Measurements from ENCODE around the gene HNRNPA1. TPM values are rescaled to one million over a fixed set of nuclear protein-coding genes. Genes with fewer than 3 reads are reported as not detected.

HNRNPA1 gene
- total RNA-seq, 2 experiments from 2014 or later: 1,232 to 1,373 TPM

GRCh38 chr12:54258201-54258681 is 22.3 kb upstream of the HNRNPA1 start:
- ATAC-seq: no peak
- no peaks in the 10 kb centered on the region for H3K9me3 Mint-ChIP-seq (ENCODE audit: low read depth)
- no peak overlapping the region for H3K4me3 Mint-ChIP-seq
- DNase-seq: no peak
- no peak overlapping the region for H3K27ac Mint-ChIP-seq
- CTCF ChIA-PET: interaction anchor here (0.7 to 1.6 kb wide), 3 partner anchors 9 to 110 kb away, joined by 3 to 4 read pairs (median 3); no protein-coding TSS in a partner anchor
- H3K36me3 Mint-ChIP-seq: peaks cover 28% of the 10 kb centered on the region
- peaks cover 23% of the 10 kb centered on the region for H3K4me1 Mint-ChIP-seq
- H3K27me3 Mint-ChIP-seq: no peaks in the 10 kb centered on the region

DNA sequence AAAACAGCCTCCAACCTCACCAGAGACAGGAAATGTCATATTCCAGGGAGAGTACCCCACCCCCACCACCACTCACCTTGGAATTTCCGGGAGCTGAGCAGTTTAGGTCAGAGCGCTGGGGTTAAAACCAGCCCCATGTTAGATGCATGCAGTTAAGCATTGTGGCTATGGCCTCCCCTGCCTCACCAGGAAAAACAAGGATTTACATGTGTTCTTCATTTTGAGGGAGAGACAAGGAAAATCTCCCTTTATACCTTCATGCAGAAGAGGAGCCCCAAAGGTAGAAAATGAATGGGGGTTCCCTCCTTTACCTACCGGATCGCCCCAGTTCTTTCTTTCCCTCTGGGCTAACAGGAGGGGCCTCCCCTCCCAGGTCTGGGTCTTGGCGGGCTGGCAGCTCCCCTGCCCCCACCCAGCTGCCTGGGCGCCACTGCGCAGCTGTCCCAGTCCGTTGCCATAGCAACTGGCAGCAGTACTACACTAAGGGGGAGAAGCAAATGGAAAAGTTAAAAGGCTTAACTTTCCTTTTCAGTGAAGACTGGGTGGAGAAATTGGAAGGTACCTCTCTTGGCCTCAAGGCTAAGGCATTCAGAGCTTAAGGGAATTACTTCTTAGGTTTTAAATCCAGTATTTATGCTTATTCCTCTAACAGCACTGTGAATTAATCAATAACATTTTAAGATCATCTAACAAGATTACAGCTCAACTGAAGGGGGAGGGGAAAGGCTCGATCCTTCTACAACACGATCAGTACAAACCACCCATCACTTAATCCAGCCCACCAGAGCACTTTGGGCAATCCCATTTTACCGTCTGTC is 21.1 kb upstream of the HNRNPA1 start:
- CTCF ChIA-PET: interaction anchor here (1.2 to 2.2 kb wide), 5 partner anchors 8 to 109 kb away, joined by 3 to 10 read pairs (median 3); no protein-coding TSS in a partner anchor
- no peak overlapping the region for H3K4me3 Mint-ChIP-seq
- H3K4me1 Mint-ChIP-seq: peaks cover 26% of the 10 kb centered on the region

GRCh38 chr12:54261815-54262402 is 18.6 kb upstream of the HNRNPA1 start:
- Mint-ChIP-seq H3K4me1 (peaks cover 31% of the 10 kb centered on the region), H3K9me3 (ENCODE audit: low read depth) (no peaks in the 10 kb centered on the region), H3K36me3 (peaks cover 19% of the 10 kb centered on the region), H3K4me3 (no peak overlapping the region), H3K27ac (no peak overlapping the region), H3K27me3 (no peaks in the 10 kb centered on the region)
- ATAC-seq (no peak), DNase-seq (no peak)
- CTCF ChIA-PET: interaction anchor here (1.0 kb wide), 1 partner anchor 10 kb away, joined by 3 read pairs; no protein-coding TSS in a partner anchor

More for the DNA sequence above, 21.1 kb upstream of the HNRNPA1 start:
- Mint-ChIP-seq H3K9me3 (ENCODE audit: low read depth) (no peaks in the 10 kb centered on the region), H3K36me3 (peaks cover 30% of the 10 kb centered on the region), H3K27me3 (no peaks in the 10 kb centered on the region), H3K27ac (no peak overlapping the region)
- ATAC-seq (peak; percentile 70), DNase-seq (no peak)

- H3K4me3 Mint-ChIP-seq: no peak overlapping the region
- CTCF ChIA-PET: interaction anchor here (1.0 to 1.1 kb wide), 2 partner anchors 10 to 108 kb away, joined by 3 to 4 read pairs; no protein-coding TSS in a partner anchor
- H3K27me3 Mint-ChIP-seq: no peaks in the 10 kb centered on the region
- no peaks in the 10 kb centered on the region for H3K9me3 Mint-ChIP-seq (ENCODE audit: low read depth)
- H3K27ac Mint-ChIP-seq: no peak overlapping the region
- peaks cover 32% of the 10 kb centered on the region for H3K4me1 Mint-ChIP-seq
- ATAC-seq (no peak), DNase-seq (no peak)
- peaks cover 16% of the 10 kb centered on the region for H3K36me3 Mint-ChIP-seq
Observed at GRCh38 chr12:54262403-54262925, 18.1 kb upstream of the HNRNPA1 start.

- H3K4me1 Mint-ChIP-seq: peaks cover 23% of the 10 kb centered on the region
- H3K27me3 Mint-ChIP-seq: no peaks in the 10 kb centered on the region
- no peak overlapping the region for H3K4me3 Mint-ChIP-seq
- CTCF ChIA-PET: interaction anchor here (0.7 to 5.5 kb wide), 10 partner anchors 11 to 71 kb away, joined by 3 to 27 read pairs (median 4); partner anchors contain the start of genes CBX5 and HNRNPA1
- peaks cover 15% of the 10 kb centered on the region for H3K36me3 Mint-ChIP-seq
- ATAC-seq (no peak), DNase-seq (no peak)
- no peak overlapping the region for H3K27ac Mint-ChIP-seq
- no peaks in the 10 kb centered on the region for H3K9me3 Mint-ChIP-seq (ENCODE audit: low read depth)
Observed at GRCh38 chr12:54265364-54265812, 15.1 kb upstream of the HNRNPA1 start.

DNA sequence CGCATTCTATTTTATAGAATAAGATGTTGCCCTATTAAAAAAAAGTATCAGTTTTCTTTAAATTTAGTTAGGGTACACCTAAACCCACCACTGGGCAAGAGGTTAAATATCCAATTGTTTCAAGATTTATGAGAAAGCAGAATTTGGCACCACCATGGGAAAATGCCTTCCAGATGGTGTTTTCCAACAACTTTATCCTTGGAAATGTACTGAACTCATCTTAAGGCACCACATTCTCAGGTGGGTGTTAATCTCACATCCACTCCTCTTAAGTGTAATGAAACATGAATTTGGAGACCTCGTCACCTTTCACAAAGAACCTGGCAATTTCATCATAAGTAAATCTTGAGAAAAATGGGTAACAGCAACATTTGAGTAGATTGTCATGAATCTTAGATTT is 13.7 kb upstream of the HNRNPA1 start:
- H3K36me3 Mint-ChIP-seq: peaks cover 20% of the 10 kb centered on the region
- ATAC-seq (no peak), DNase-seq (no peak)
- no peak overlapping the region for H3K27ac Mint-ChIP-seq
- H3K27me3 Mint-ChIP-seq: no peaks in the 10 kb centered on the region
- H3K9me3 Mint-ChIP-seq (ENCODE audit: low read depth): no peaks in the 10 kb centered on the region
- CTCF ChIA-PET: interaction anchor here (1.1 to 5.5 kb wide), 3 partner anchors 15 to 133 kb away, joined by 3 to 27 read pairs (median 3); no protein-coding TSS in a partner anchor
- H3K4me3 Mint-ChIP-seq: no peak overlapping the region
- peaks cover 32% of the 10 kb centered on the region for H3K4me1 Mint-ChIP-seq

DNA sequence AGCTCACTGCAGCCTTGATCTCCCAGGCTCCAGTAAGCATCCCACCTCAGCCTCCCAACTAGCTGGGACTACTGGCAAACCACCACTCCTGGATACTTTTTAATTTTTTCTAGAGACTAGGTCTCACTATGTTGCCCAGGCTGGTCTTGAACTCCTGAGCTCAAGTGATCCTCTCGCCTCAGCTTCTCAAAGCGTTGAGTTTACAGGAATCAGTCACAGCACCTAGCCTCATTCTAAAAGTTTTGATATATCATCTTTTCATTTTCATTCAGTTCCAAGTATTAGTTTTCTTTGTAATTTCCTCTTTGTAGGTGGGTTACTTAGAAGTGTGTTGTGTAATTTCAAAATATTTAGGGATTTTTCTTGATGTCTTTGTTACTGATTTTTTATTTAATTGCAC is 10.2 kb upstream of the HNRNPA1 start:
- Mint-ChIP-seq H3K27ac (peak overlapping the region; percentile 11), H3K4me3 (no peak overlapping the region)
- ATAC-seq: no peak

GRCh38 chr12:54272214-54272613 is 8.3 kb upstream of the HNRNPA1 start:
- no peaks in the 10 kb centered on the region for H3K9me3 Mint-ChIP-seq (ENCODE audit: low read depth)
- no peak overlapping the region for H3K4me3 Mint-ChIP-seq
- peak overlapping the region; percentile 24 for H3K27ac Mint-ChIP-seq
- peaks cover 59% of the 10 kb centered on the region for H3K4me1 Mint-ChIP-seq
- DNase-seq (no peak), ATAC-seq (peak; percentile 67)
- CTCF ChIA-PET: interaction anchor here (1.1 to 1.9 kb wide), 4 partner anchors 8 to 108 kb away, joined by 3 to 9 read pairs (median 4); partner anchors contain the start of gene HNRNPA1
- no peaks in the 10 kb centered on the region for H3K27me3 Mint-ChIP-seq
- peaks cover 29% of the 10 kb centered on the region for H3K36me3 Mint-ChIP-seq

More for the DNA sequence above, 10.2 kb upstream of the HNRNPA1 start:
- CTCF ChIA-PET: interaction anchor here (0.7 to 1.5 kb wide), 5 partner anchors 10 to 109 kb away, joined by 3 to 5 read pairs (median 3); no protein-coding TSS in a partner anchor
- Mint-ChIP-seq H3K27me3 (no peaks in the 10 kb centered on the region), H3K36me3 (peaks cover 26% of the 10 kb centered on the region), H3K4me1 (peaks cover 46% of the 10 kb centered on the region), H3K9me3 (ENCODE audit: low read depth) (no peaks in the 10 kb centered on the region)
- no peak for DNase-seq

GRCh38 chr12:54273981-54274380 is 6.5 kb upstream of the HNRNPA1 start:
- CTCF ChIA-PET: interaction anchor here (1.0 to 1.3 kb wide), 2 partner anchors 42 to 51 kb away, joined by 3 read pairs; partner anchors contain the start of gene COPZ1
- no peak overlapping the region for H3K27ac Mint-ChIP-seq

GRCh38 chr12:54276368-54276767 is 4.2 kb upstream of the HNRNPA1 start:
- Mint-ChIP-seq H3K36me3 (peaks cover 36% of the 10 kb centered on the region), H3K27ac (peak overlapping the region; percentile 48), H3K4me1 (peaks cover 57% of the 10 kb centered on the region), H3K9me3 (ENCODE audit: low read depth) (no peaks in the 10 kb centered on the region), H3K4me3 (no peak overlapping the region), H3K27me3 (no peaks in the 10 kb centered on the region)
- DNase-seq (no peak), ATAC-seq (no peak)
- CTCF ChIA-PET: interaction anchor here (0.6 to 2.0 kb wide), 5 partner anchors 12 to 92 kb away, joined by 3 to 7 read pairs (median 3); no protein-coding TSS in a partner anchor

More at GRCh38 chr12:54273981-54274380, 6.5 kb upstream of the HNRNPA1 start:
- no peak for ATAC-seq
- H3K9me3 Mint-ChIP-seq (ENCODE audit: low read depth): no peaks in the 10 kb centered on the region
- no peak for DNase-seq
- H3K27me3 Mint-ChIP-seq: no peaks in the 10 kb centered on the region
- H3K4me1 Mint-ChIP-seq: peaks cover 69% of the 10 kb centered on the region
- peaks cover 39% of the 10 kb centered on the region for H3K36me3 Mint-ChIP-seq
- H3K4me3 Mint-ChIP-seq: no peak overlapping the region

DNA sequence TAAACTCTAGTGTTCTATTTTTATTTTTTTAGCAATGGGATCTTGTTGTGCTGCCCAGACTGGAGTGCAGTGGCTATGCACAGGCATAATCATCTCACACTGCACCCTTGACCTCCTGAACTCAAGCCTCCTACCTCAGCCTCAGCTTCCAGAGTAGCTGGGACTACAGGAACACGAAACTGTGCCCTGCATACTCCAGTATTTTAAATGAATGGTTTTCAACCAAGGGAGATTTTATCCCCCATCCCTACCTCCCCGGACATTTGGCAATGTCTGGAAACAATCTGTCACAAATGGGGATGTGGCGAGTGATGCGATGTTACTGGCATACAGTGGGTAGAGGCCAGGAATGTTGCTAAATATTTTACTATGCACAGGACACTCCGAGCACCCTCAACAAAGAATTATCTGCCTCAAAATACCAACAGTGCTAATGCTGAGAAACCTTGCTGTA is 2.7 kb upstream of the HNRNPA1 start:
- no peak overlapping the region for H3K4me3 Mint-ChIP-seq
- ATAC-seq (no peak), DNase-seq (no peak)
- H3K9me3 Mint-ChIP-seq (ENCODE audit: low read depth): no peaks in the 10 kb centered on the region
- H3K27me3 Mint-ChIP-seq: no peaks in the 10 kb centered on the region
- H3K36me3 Mint-ChIP-seq: peaks cover 34% of the 10 kb centered on the region
- H3K27ac Mint-ChIP-seq: peak overlapping the region; percentile 66
- CTCF ChIA-PET: interaction anchor here (1.3 to 2.0 kb wide), 2 partner anchors 26 to 70 kb away, joined by 3 to 7 read pairs; no protein-coding TSS in a partner anchor
- H3K4me1 Mint-ChIP-seq: peaks cover 51% of the 10 kb centered on the region

- H3K4me1 Mint-ChIP-seq: peaks cover 53% of the 10 kb centered on the region
- H3K27me3 Mint-ChIP-seq: no peaks in the 10 kb centered on the region
- no peak overlapping the region for H3K4me3 Mint-ChIP-seq
- no peak overlapping the region for H3K27ac Mint-ChIP-seq
- no peak for DNase-seq
- no peaks in the 10 kb centered on the region for H3K9me3 Mint-ChIP-seq (ENCODE audit: low read depth)
- CTCF ChIA-PET: interaction anchor here (0.7 to 3.8 kb wide), 8 partner anchors 15 to 100 kb away, joined by 3 to 19 read pairs (median 5); partner anchors contain the start of gene COPZ1
- H3K36me3 Mint-ChIP-seq: peaks cover 25% of the 10 kb centered on the region
- no peak for ATAC-seq
Observed at GRCh38 chr12:54279227-54279631, 1.3 kb upstream of the HNRNPA1 start.

All from activated CD8-positive, alpha-beta memory T cell treated with anti-CD3 and anti-CD28 coated beads, Interleukin-2, amount 10 ng/mL, durations not matched to agents 7 days and 5 days (primary cell).